SU-DHL-6 (cell line): Measurements from ENCODE around the gene SAPCD2.
A peak's percentile ranks its signal among the peaks of the same experiment; 100 is the strongest.

ENCODE experiments used
- CTCF ChIP-seq: fragments of 200-600 bp; sonication (generic); IDR thresholded peaks from one replicate; pipeline ENCODE4 v1.5.1; 2017; ENCODE audit warnings: antibody characterized with exemption, mild to moderate bottlenecking, low read length, moderate library complexity; ENCODE audit not compliant: insufficient read depth, poor library complexity, severe bottlenecking
- EZH2phosphoT487 ChIP-seq: fragments of 200-600 bp; sonication (generic), shearing (Covaris generic); conservative IDR thresholded peaks from 2 replicates; pipeline ENCODE4 v1.6.1; 2018; ENCODE audit warnings: mild to moderate bottlenecking, antibody characterized with exemption, low read length, moderate library complexity, mixed read lengths

- TF ChIP-seq CTCF, result peak; percentile 29
- no peak for TF ChIP-seq EZH2phosphoT487
These were observed 41.9 kb downstream of the SAPCD2 start for GRCh38 chr9:137028263-137029057.
